Muscle of leg (tissue), 11 donors: Measurements from ENCODE around the gene RRP9. TPM values are rescaled to one million over a fixed set of nuclear protein-coding genes. Genes with fewer than 3 reads are reported as not detected.

ENCODE experiments used
- DNase-seq: peaks from one replicate; pipeline ENCODE4 v3.0.0; 2013
- H3K27ac ChIP-seq: one replicate; pipeline ENCODE4 v1.5.1; 2013; ENCODE audit warnings: mild to moderate bottlenecking, low read length, control low read depth
- H3K27me3 ChIP-seq: one replicate; pipeline ENCODE4 v1.6.1; 2013; ENCODE audit warnings: low read length; ENCODE audit not compliant: control insufficient read depth, insufficient read depth
- H3K36me3 ChIP-seq: one replicate; pipeline ENCODE4 v1.6.1; 2013; ENCODE audit warnings: low read length; ENCODE audit not compliant: control insufficient read depth, insufficient read depth
- H3K4me1 ChIP-seq: one replicate; pipeline ENCODE4 v1.6.1; 2013; ENCODE audit warnings: low read length; ENCODE audit not compliant: control insufficient read depth, insufficient read depth
- H3K4me3 ChIP-seq: one replicate; pipeline ENCODE4 v1.5.1; 2013; ENCODE audit warnings: low read length, control low read depth
- H3K9me3 ChIP-seq: replicated peaks from 2 replicates; pipeline ENCODE4 v1.6.1; 2013; ENCODE audit warnings: low read depth, low read length; ENCODE audit not compliant: control insufficient read depth
- WGBS: methylation state at CpG from one replicate; pipeline ENCODE4 v1.1.5; 2013; ENCODE audit warnings: missing lambda C conversion rate; ENCODE audit not compliant: insufficient coverage; 5-methylcytosine and 5-hydroxymethylcytosine counted together
- polyA plus RNA-seq, 8 donors: library from polyadenylated mRNA; unstranded; fragments of 120-200 nt; gene quantifications; one replicate each; pipeline versions ENCODE4 v1.2.1 to v1.2.3, GENCODE V29; 2013; ENCODE audit warnings: inconsistent platforms in 1 of 8, low replicate concordance in 1 of 8; ENCODE audit not compliant: insufficient read length in 8 of 8, insufficient read depth in 1 of 8
- total RNA-seq: library from RNA; stranded (reverse); fragments of 120-200 nt; gene quantifications from one replicate; pipeline ENCODE4 v1.2.4, GENCODE V29; 2013

Gene RRP9
- total and polyA plus RNA-seq, 9 donors = 14.1 to 18.3 (median 16.1) TPM

DNA sequence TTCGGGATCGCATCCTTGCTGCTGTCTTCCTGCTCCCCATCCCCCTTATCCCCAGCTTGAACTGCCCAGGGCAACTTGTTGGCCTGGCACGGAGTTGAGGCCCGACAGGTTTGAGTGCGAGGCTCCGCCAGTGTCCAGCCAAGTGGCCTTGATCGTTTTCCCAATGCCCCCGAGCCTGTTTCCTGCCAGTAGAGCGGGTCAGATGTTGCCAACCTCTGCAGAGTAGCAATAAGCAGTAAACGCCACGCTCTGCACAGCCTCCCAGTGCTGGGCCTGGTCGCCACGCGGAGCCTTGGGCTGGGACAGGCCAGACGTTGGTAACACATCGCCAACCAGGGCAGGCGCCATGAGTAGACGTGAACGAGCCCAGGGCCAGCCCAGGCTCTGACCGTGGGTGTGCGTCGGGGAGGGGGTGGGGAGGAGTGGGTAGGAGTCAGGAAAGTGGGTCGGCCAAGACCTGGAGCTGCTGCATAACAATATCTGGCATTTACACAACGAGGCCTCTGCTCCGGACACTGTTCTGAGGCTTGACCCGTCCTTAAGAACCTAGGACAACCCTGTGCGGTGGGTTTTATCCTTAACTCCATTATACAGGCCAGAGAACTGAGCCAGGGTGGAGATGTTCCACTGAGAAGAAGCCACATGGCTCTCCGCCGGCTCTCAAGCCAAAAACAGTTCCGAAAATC lies 32.7 kb upstream of the RRP9 start:
- no peak for DNase-seq
- Histone ChIP-seq H3K36me3 (peaks cover 11% of the 10 kb centered on the region), H3K4me1 (peaks cover 30% of the 10 kb centered on the region), H3K27me3 (no peaks in the 10 kb centered on the region), H3K9me3 (no peaks in the 10 kb centered on the region), H3K27ac (peak overlapping the region; percentile 95), H3K4me3 (peak overlapping the region; percentile 97)
- WGBS = 27% methylated on average over 24 of the region's 30 CpGs

DNA sequence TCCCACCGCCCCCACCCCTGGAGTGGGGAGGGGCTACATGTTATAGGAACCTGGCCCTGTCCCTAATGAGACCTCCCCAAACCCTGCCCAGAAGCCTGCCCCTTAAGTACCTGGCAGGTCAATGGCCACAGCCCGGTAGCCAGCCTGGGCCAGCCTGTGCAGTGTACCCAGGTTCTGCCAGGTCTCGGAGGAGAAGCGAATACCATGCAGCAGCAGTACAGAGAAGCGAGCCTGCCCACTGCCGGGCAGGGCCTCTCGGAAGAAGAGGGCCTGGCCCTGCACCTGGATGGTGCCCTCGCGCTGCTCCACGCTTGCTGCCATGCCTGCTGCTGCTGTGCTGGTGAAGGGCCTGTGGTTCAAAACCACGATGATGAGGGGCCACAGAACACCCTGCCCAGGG lies 29.6 kb upstream of the RRP9 start:
- Histone ChIP-seq H3K4me3 (no peak overlapping the region), H3K36me3 (peaks cover 11% of the 10 kb centered on the region), H3K27ac (no peak overlapping the region), H3K27me3 (no peaks in the 10 kb centered on the region), H3K4me1 (peaks cover 52% of the 10 kb centered on the region), H3K9me3 (no peaks in the 10 kb centered on the region)
- WGBS = 91% methylated on average over 10 of the region's 11 CpGs
- no peak for DNase-seq

DNA sequence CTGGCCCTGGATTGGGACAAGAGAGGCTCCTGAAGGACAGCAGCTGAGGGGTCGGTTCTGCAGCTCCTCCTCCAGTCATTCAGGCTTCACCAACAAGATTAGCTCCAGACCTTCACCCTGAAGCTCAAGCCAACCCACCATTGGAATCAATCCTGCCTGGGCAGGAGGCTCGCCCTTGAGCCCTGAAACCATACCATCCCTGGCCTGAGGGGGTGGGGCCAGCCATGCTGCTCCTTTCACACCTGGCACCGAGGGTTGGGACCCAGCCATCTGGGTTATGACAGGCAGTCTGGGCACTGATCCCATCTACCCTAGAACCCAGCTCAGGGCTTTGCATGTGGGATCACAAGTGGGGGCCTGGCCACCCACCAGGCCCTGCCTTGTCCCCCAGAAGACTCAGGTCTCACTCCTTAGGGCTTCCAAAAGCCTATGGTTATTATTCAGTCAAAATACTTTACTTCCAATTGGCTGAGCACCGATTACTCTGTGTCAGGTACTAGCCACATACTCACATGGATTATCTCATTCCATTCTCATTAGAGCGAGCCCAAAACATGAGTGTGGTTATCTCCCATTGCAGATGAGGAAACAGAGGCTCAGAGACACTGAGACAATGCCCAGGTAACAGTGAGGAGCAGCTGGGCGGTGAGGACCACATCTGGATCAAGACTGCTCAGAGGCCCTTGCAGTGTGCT lies 29.0 kb upstream of the RRP9 start:
- no peak for DNase-seq
- Histone ChIP-seq H3K36me3 (peaks cover 11% of the 10 kb centered on the region), H3K9me3 (no peaks in the 10 kb centered on the region), H3K27ac (no peak overlapping the region), H3K27me3 (no peaks in the 10 kb centered on the region), H3K4me3 (no peak overlapping the region), H3K4me1 (peaks cover 53% of the 10 kb centered on the region)
- 80% methylated on average over 5 of the region's 6 CpGs for WGBS

DNA sequence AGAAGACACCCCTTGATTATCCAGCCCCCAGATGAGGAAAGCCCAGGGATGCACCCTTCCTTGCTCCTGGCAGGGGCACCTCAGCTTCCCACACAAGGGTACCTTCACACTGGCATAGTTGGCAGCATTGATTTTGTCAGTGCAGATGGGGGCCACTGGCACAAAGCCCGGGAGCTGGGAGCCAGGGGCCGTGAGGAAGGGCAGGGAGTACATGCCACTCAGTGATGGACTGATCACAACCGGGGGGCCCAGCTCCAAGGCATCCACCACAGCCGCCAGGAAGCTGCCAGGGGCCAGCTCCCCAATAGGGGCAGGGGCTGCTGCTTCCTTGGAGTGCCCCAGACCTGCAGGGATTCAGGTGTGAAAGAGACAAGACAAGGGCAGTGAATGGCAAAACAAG lies 28.1 kb upstream of the RRP9 start:
- H3K4me3 ChIP-seq = no peak overlapping the region
- H3K27ac ChIP-seq = no peak overlapping the region
- H3K27me3 ChIP-seq = no peaks in the 10 kb centered on the region
- H3K4me1 ChIP-seq = peaks cover 55% of the 10 kb centered on the region
- peaks cover 13% of the 10 kb centered on the region for H3K36me3 ChIP-seq
- 75% methylated on average over 3 of the region's 4 CpGs for WGBS
- no peaks in the 10 kb centered on the region for H3K9me3 ChIP-seq
- no peak for DNase-seq

DNA sequence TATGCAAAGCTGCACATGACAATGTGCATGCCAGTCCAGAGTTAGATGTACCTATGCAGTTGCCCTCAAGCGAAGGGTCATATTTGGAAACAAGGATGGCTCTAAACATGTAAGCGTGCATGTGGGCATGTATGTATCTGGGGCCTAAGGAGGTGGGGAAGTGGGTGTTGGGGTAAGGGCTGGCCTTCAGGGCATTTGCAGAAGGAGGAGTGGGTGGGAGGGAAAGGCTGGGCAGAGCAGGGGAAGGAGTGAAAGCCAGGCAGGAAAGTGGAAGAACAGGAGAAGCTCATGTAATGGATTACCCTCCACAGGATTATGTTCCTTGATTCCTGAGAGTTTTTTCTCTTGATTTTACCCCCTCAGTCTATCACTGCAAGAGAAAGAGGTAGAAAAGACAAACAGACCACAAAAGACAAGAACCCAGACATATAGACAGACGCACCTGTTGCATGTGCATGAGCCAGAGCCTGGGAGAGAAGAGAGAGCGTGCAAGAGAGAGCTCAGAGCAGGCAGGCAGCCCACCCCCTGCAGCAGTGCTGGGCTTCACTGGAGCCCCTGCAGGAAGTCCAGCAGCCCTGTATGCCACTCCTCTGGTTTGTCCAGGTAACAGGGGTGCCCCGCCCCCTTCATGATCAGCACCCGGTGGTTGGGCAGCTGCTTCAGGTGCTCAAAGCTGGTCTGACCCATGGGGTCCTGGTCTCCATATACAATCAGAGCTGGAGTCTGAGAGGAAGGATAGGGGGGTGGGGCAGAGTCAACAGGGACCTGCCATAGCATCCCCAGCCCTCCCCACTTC lies 27.4 kb upstream of the RRP9 start:
- Histone ChIP-seq H3K27ac (no peak overlapping the region), H3K4me3 (no peak overlapping the region), H3K27me3 (no peaks in the 10 kb centered on the region), H3K36me3 (peaks cover 13% of the 10 kb centered on the region), H3K4me1 (peaks cover 55% of the 10 kb centered on the region), H3K9me3 (no peaks in the 10 kb centered on the region)
- WGBS = 87% methylated on average over 4 of the region's 6 CpGs
- no peak for DNase-seq

DNA sequence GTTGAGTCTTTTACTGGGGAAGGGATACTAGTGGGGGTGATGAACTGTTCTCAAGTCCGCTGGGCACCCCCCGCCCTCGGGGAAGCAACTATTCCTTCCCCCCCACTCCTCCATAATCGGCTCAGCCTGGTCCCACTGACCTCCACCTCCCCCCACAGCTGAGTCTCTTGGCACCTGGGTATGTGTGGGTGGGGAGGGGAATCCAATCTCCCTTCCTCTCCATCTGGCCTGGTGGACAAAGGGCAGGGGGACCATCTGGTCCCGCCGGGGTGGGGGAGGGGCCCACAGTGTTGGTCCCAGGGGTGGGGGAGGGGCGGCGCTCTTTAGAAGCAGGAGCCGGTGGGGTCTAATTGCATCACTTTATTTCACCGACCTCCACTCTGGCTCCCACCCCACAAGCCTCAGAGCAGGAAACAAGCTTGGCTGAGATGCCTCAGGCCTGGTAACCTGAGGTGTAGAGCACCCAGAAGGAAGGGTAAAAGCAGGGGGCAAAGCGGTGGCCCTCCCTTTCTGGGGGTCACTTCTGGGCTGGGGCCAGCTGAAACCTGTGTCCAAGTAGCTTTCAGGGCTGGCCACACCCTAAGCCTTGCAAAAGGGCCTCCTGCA lies 26.6 kb upstream of the RRP9 start:
- H3K4me3 ChIP-seq = peak overlapping the region; percentile 57
- peaks cover 57% of the 10 kb centered on the region for H3K4me1 ChIP-seq
- H3K9me3 ChIP-seq = no peaks in the 10 kb centered on the region
- H3K27ac ChIP-seq = peak overlapping the region; percentile 85
- WGBS = 43% methylated on average over 1 of the region's 11 CpGs
- H3K36me3 ChIP-seq = peaks cover 13% of the 10 kb centered on the region
- H3K27me3 ChIP-seq = no peaks in the 10 kb centered on the region
- DNase-seq = peak; percentile 71

DNA sequence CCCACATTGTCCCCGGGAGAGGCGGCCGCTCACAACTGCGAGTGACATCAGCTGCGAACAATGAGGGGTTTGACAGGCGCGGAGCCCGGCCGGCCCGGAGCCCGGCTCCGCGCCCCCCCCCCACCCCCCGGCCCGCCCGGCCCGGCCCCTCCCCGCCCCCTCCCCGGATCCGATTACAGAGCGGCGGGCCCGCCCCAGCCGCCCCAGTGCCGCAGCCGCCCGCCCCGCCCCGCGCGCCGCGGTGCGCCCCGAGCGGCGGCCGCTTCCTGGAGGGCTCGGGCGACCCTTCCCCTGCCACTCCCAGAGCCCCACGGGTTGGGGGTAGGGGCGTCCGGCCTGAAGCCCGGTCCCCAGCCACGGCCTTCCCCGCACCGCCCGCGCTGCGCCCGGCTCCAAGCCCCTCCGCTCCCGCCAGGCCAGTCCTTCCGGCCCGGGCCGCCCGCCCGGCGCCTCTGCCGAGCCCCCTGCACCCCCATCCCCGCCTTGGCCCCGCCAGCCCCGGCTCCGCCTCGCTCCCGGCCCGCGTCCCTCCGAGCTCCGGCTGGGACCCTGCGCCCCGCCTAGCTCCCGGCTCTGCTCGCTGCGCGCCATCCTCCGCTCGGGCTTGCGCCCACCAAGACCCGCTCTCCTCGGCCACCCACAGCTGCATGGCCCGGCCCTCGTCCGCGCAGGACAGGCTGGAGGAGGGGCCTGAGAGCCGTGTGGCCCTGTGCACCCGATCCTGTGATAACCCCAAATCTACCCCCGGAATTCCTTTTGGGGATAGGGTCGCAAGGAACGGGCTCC lies 25.9 kb upstream of the RRP9 start, which contains the start of gene PCBP4:
TSS of gene PCBP4 (minus strand) at position 71 of the 786 bp plus-strand sequence. CDS start 6,214 bp downstream, outside the sequence.
- H3K9me3 ChIP-seq = no peaks in the 10 kb centered on the region
- H3K27ac ChIP-seq = peak within 1 kb of the TSS; percentile 85
- peaks cover 63% of the 10 kb centered on the region for H3K4me1 ChIP-seq
- DNase-seq = peak; percentile 86
- peak within 1 kb of the TSS; percentile 78 for H3K4me3 ChIP-seq
- H3K27me3 ChIP-seq = no peaks in the 10 kb centered on the region
- H3K36me3 ChIP-seq = peaks cover 13% of the 10 kb centered on the region
- under 1% methylated on average over 58 of the region's 90 CpGs for WGBS

DNA sequence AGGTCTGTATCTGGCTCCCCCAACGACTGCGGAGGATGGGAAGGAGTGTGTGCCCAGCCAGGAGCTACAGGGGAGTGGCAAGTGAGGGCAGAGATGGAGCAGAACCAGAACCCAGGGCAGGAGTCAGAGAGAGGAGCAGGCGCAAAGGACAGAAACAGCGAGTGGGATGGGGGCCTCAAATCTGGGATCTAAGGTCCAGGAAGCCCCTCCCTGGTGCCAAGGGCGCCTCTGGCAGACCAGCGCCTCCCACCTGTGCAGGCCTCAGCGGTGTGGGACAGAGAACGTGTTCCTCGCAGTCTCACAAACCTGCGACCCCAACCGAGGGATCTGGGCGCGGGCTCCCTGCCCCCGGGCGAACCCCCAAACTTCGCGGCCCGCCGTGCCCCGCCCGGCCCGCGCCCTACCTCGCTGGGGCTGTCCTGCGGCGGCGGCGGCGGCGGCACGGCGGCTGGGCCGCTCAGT lies 25.2 kb upstream of the RRP9 start:
- Histone ChIP-seq H3K27ac (peak overlapping the region; percentile 82), H3K9me3 (no peaks in the 10 kb centered on the region), H3K4me3 (peak overlapping the region; percentile 78), H3K27me3 (no peaks in the 10 kb centered on the region), H3K4me1 (peaks cover 69% of the 10 kb centered on the region), H3K36me3 (peaks cover 13% of the 10 kb centered on the region)
- WGBS = under 1% methylated on average over 31 of the region's 33 CpGs
- peak; percentile 45 for DNase-seq

DNA sequence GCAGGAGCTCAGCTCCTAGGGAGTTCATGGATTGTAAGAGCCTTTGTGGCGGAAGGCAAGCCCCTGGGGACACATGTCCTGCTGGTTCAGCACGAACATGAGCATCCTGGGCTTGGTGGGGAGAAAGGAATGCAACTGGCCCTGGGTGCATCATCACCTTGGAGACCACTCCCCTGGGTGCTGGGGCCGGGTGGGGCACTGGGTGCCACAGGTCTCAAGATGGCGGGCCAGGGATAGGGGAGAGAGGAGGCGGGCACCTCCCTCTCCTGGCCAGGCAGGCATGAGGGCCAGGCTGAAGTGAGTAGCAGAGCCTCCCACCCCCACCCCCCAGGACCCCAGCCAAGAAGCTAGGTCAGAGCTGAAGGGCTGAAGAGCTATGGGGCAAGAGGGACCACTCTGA lies 24.8 kb upstream of the RRP9 start:
- Histone ChIP-seq H3K9me3 (no peaks in the 10 kb centered on the region), H3K27ac (peak overlapping the region; percentile 82), H3K36me3 (peaks cover 12% of the 10 kb centered on the region), H3K4me1 (peaks cover 74% of the 10 kb centered on the region), H3K27me3 (no peaks in the 10 kb centered on the region), H3K4me3 (peak overlapping the region; percentile 78)
- no peak for DNase-seq
- 48% methylated on average over 2 of the region's 5 CpGs for whole genome bisulfite sequencing
